Right lobe of liver (tissue), 6 donors: Measurements from ENCODE around the gene PDXDC1. TPM values are rescaled to one million over a fixed set of nuclear protein-coding genes. Genes with fewer than 3 reads are reported as not detected.
"Not testable (repeated sequence)": the region's sequence is repeated elsewhere in the genome, so short reads cannot be mapped to it uniquely, and the experiment has no call there.

Experiments used
- ATAC-seq, 4 donors: fragments of 200-7000 bp; cut with Tn5 transposase; one replicate each; pipeline ENCODE4 v1.9.1; 2020; ENCODE audit warnings: mild to moderate bottlenecking in 4 of 4, moderate library complexity in 4 of 4
- DNase-seq, 3 donors: peaks; one replicate each; pipeline ENCODE4 v3.0.0-alpha.2; 2020
- H3K27ac ChIP-seq, 3 donors: fragments of 200-600 bp; one replicate each; pipeline ENCODE4 v1.8.0; 2022
- H3K27me3 ChIP-seq, 2 donors: fragments of 200-600 bp; one replicate each; pipeline ENCODE4 v1.8.0; 2022
- H3K36me3 ChIP-seq, 4 donors: fragments of 200-600 bp; sonication (generic) in 1 of 4; one replicate each; pipeline versions ENCODE4 v1.5.1 to v1.8.0; 2017 to 2022; ENCODE audit warnings: control low read depth in 1 of 4
- H3K4me1 ChIP-seq, 4 donors: fragments of 200-600 bp; sonication (generic) in 1 of 4; one replicate each; pipeline versions ENCODE4 v1.5.1 to v1.8.0; 2017 to 2022; ENCODE audit warnings: control low read depth in 1 of 4
- H3K4me3 ChIP-seq, 3 donors: fragments of 200-600 bp; one replicate each; pipeline ENCODE4 v1.8.0; 2022
- H3K9me3 ChIP-seq, 4 donors: fragments of 200-600 bp; sonication (generic) in 1 of 4; one replicate each; pipeline versions ENCODE4 v1.5.1 to v1.8.0; 2017 to 2022; ENCODE audit warnings: control low read depth in 1 of 4
- POLR2A ChIP-seq: fragments of 450-650 bp; IDR thresholded peaks from one replicate; pipeline ENCODE4 v1.6.1; 2017; ENCODE audit warnings: antibody characterized with exemption, mild to moderate bottlenecking
- WGBS: methylation state at CpG from one replicate; pipeline ENCODE4 v1.1.6; 2018; ENCODE audit warnings: low coverage, low lambda C conversion rate; ENCODE audit not compliant: insufficient coverage; ENCODE audit errors: missing lambda C conversion rate; 5-methylcytosine and 5-hydroxymethylcytosine counted together
- intact Hi-C, 2 donors: fragments of 100-400 bp; cut with DNase I; formaldehyde crosslinking; loops; one replicate each; pipeline versions ENCODE4 v1.11.2 to v1.14.1; 2022
- long read RNA-seq: library from polyadenylated mRNA; unstranded; transcript quantifications from one replicate; pipeline ENCODE4 v2.0.0, GENCODE V29; 2019
- total RNA-seq, 6 experiments: library from RNA; depleted of rRNA in 2 of 6; stranded (reverse); fragments of >200 nt in 2 of 6; fragmentation: NEBNext Ultra II Directional in 3 of 6; extraction: Animal tissue kit (Norgen Biotek cat#: 25700) in 3 of 6; gene quantifications; one replicate each; pipeline versions ENCODE4 v1.1.0 to v1.2.4, GENCODE V29; 2016 to 2023
- TF ChIP-seq, protein P1 (sequence below), 4 donors: fragments of 200-600 bp in 3 of 4; fragments of 450-650 bp in 1 of 4; IDR thresholded peaks; one replicate each; pipeline versions ENCODE4 v1.5.1 to v1.8.0; 2016 to 2022; ENCODE audit warnings: antibody characterized with exemption in 4 of 4, mild to moderate bottlenecking in 2 of 4
- donor health status: DM: no; HTN: yes; CAD: no.
- donor health status: DM: no; HTN: no; CAD: no.
- donor health status: DM: no; HTN: no; CAD: no.
- donor health status: DM: no; HTN: yes; CAD: no.
- donor health status: DM: no; HTN: yes; CAD: no.

The PDXDC1 gene
- total RNA-seq = 100 to 1,000 TPM in 4 of 6 experiments, 10 to 100 TPM in 2; 78.8 to 144 (median 111) TPM
- long read RNA-seq, full-length matches to known transcripts = 1 of 13 reads
- long read RNA-seq, partial matches to known transcripts = 6 of 13 reads
- long read RNA-seq, other reads (novel, unspliced or antisense) = 6 of 13 reads

- H3K36me3 ChIP-seq, H3K27me3 ChIP-seq, H3K9me3 ChIP-seq, intact Hi-C loops: not testable (repeated sequence)
- Histone ChIP-seq H3K4me3 (peak within 1 kb of the TSS; percentile 84 to 99 (median 96)), H3K4me1 (peaks cover 0 to 44% (median 19%) of the 10 kb centered on the region in 4 donors), H3K27ac (peak within 1 kb of the TSS; percentile 80 to 94 (median 93))
- WGBS = under 1% methylated on average over 40 of the region's 74 CpGs
- peak; percentile 91 for TF ChIP-seq POLR2A
- TF ChIP-seq, protein P1, sequence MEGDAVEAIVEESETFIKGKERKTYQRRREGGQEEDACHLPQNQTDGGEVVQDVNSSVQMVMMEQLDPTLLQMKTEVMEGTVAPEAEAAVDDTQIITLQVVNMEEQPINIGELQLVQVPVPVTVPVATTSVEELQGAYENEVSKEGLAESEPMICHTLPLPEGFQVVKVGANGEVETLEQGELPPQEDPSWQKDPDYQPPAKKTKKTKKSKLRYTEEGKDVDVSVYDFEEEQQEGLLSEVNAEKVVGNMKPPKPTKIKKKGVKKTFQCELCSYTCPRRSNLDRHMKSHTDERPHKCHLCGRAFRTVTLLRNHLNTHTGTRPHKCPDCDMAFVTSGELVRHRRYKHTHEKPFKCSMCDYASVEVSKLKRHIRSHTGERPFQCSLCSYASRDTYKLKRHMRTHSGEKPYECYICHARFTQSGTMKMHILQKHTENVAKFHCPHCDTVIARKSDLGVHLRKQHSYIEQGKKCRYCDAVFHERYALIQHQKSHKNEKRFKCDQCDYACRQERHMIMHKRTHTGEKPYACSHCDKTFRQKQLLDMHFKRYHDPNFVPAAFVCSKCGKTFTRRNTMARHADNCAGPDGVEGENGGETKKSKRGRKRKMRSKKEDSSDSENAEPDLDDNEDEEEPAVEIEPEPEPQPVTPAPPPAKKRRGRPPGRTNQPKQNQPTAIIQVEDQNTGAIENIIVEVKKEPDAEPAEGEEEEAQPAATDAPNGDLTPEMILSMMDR (IDR thresholded peaks at IDR 0.05) = peak in 2 of 4 donors; percentile 5 to 10
- DNase-seq (peak; percentile 95 to 99 (median 97)), ATAC-seq (peak; percentile 92 to 96 (median 93))
Observed at GRCh38 chr16:14974656-14975417, at the start of gene PDXDC1. PDXDC1 (plus strand) TSS chr16:14975026; CDS start chr16:14975200, 174 bp downstream.

DNA sequence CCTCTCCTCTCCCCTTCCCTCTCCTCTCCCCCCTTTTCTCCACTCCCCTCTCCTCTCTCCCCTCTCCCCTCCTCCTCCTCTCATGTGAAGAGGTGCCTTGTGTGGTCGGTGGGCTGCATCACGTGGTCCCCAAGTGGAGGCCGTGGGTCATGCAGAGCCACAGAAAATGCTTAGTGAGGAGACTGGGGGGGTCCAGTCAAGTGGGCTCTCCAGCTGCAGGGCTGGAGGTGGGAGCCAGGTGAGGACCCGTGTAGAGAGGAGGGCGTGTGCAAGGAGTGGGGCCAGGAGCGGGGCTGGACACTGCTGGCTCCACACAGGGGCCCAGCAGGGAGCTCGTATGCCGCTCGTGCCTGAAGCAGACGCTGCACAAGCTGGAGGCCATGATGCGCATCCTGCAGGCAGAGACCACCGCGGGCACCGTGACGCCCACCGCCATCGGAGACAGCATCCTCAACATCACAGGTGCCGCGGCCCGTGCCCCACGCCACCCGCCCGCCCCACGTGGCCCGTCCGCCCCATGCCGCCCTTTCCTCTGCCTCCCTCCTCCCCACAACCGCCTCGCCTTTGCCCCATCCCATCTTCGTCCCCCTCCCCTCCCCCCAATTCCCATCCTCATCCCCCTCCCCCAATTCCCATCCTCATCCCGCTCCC, 46.6 kb upstream of the PDXDC1 start:
- intact Hi-C loops, H3K4me1 ChIP-seq: not testable (repeated sequence)

GRCh38 chr16:14929176-14929575, 45.6 kb upstream of the PDXDC1 start:
- H3K4me1 ChIP-seq, H3K36me3 ChIP-seq, H3K4me3 ChIP-seq, intact Hi-C loops, ATAC-seq, H3K9me3 ChIP-seq, H3K27ac ChIP-seq, H3K27me3 ChIP-seq: not testable (repeated sequence)
- DNase-seq = peak in 2 of 3 donors; percentile 28 to 41
- 93% methylated on average over 5 of the region's 26 CpGs for WGBS

More for the DNA sequence above, 46.6 kb upstream of the PDXDC1 start:
- H3K27me3 ChIP-seq, H3K27ac ChIP-seq, H3K4me3 ChIP-seq, H3K9me3 ChIP-seq, H3K36me3 ChIP-seq: not testable (repeated sequence)
- WGBS = 81% methylated on average over 5 of the region's 31 CpGs
- ATAC-seq = peak; percentile 24 to 83 (median 46)
- peak; percentile 19 to 59 (median 46) for DNase-seq

DNA sequence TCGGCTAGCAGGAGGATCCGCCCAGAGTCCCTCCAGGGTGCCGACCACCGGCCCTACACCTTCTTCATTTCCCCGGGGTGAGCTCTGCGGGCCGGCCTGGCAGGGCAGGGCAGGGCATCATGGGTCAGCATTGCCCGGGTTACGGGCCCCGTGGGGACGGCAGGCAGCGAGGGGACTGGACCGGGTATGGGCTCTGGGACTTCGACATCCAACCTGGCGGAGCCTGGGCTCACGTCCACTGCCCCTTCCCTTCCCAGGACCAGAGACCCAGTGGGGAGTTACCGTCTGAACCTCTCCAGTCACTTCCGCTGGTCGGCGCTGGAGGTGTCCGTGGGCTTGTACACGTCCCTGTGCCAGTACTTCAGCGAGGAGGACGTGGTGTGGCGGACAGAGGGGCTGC, 44.6 kb upstream of the PDXDC1 start:
- no CpG with 5 or more reads among the region's 25 CpGs for WGBS

GRCh38 chr16:14930971-14931370, 43.9 kb upstream of the PDXDC1 start:
- H3K4me1 ChIP-seq, H3K4me3 ChIP-seq, H3K27me3 ChIP-seq, H3K36me3 ChIP-seq, intact Hi-C loops, H3K9me3 ChIP-seq, ATAC-seq, H3K27ac ChIP-seq: not testable (repeated sequence)
- whole genome bisulfite sequencing = no CpG with 5 or more reads among the region's 19 CpGs
- peak in 1 of 3 donors; percentile 27 for DNase-seq

More for the DNA sequence above, 44.6 kb upstream of the PDXDC1 start:
- ATAC-seq, H3K36me3 ChIP-seq, H3K4me3 ChIP-seq, H3K27me3 ChIP-seq, H3K9me3 ChIP-seq, H3K4me1 ChIP-seq, intact Hi-C loops, H3K27ac ChIP-seq: not testable (repeated sequence)
- peak in 1 of 3 donors; percentile 28 for DNase-seq

GRCh38 chr16:14932581-14933375, 42.0 kb upstream of the PDXDC1 start:
- intact Hi-C loops, H3K4me3 ChIP-seq, H3K27ac ChIP-seq, H3K36me3 ChIP-seq, H3K4me1 ChIP-seq, H3K27me3 ChIP-seq, H3K9me3 ChIP-seq, ATAC-seq: not testable (repeated sequence)
- 100% methylated on average over 4 of the region's 47 CpGs for WGBS
- DNase-seq = peak in 2 of 3 donors; percentile 32 to 40

- intact Hi-C loops, H3K27ac ChIP-seq, ATAC-seq, H3K9me3 ChIP-seq, H3K36me3 ChIP-seq, DNase-seq, H3K27me3 ChIP-seq, H3K4me1 ChIP-seq, H3K4me3 ChIP-seq: not testable (repeated sequence)
- WGBS = no CpG with 5 or more reads among the region's 4 CpGs
Observed at GRCh38 chr16:14937143-14937542, 37.7 kb upstream of the PDXDC1 start, which contains the start of gene NPIPA1. NPIPA1 (plus strand) TSS chr16:14937443; CDS start chr16:14937443, 0 bp downstream.

DNA sequence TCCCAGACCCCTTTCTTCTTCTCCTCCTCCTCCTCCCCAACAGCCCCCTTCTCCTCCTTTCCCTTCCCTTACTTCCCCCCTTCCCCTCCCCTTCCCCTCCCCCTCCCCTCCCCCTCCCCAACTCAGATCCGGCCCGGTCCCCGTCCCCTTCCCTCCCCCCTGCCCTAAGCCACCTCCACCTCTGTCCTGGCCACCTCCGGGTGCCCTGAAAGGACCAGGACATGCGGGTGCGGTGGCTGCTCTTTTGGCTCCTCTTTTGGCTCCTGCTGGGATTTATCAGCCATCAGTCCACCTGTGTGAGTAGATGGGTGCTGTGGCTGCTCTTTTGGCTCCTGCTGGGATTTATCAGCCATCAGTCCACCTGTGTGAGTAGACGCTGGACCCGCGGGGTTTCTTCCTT, 36.8 kb upstream of the PDXDC1 start:
- DNase-seq = peak in 1 of 3 donors; percentile 7
- H3K4me1 ChIP-seq, H3K4me3 ChIP-seq, H3K9me3 ChIP-seq, H3K27me3 ChIP-seq, H3K27ac ChIP-seq, ATAC-seq, intact Hi-C loops, H3K36me3 ChIP-seq: not testable (repeated sequence)
- 69% methylated on average over 6 of the region's 9 CpGs for WGBS

GRCh38 chr16:14942686-14943085, 32.1 kb upstream of the PDXDC1 start:
- DNase-seq, H3K27ac ChIP-seq, H3K27me3 ChIP-seq, intact Hi-C loops, H3K4me3 ChIP-seq, ATAC-seq, H3K4me1 ChIP-seq, H3K36me3 ChIP-seq, H3K9me3 ChIP-seq: not testable (repeated sequence)
- 58% methylated on average over 3 of the region's 3 CpGs for WGBS
